H1 (cell line): ENCODE results near the gene SNTG2. TPM values are rescaled to one million over a fixed set of nuclear protein-coding genes. Genes with fewer than 3 reads are reported as not detected.

Experiments
- CTCF ChIA-PET: fragments of 300-600 bp; sonication (Branson Sonifier 250); formaldehyde crosslinking; loops from one replicate; lab custom pipeline; 2021; ENCODE audit not compliant: partially characterized antibody; lab: Charles Lee
- POLR2A ChIA-PET: fragments of 300-600 bp; sonication (Branson Sonifier 250); formaldehyde crosslinking; loops from one replicate; lab custom pipeline; 2021; ENCODE audit warnings: inconsistent platforms; ENCODE audit not compliant: partially characterized antibody; lab: Charles Lee
- DNase-seq, 2 experiments: peaks; one replicate each; pipeline versions ENCODE4 v3.0.0 to v3.0.0-alpha.2; 2010 to 2022; ENCODE audit warnings: low spot score in 2 of 2, low read depth in 1 of 2, mixed read lengths in 1 of 2
- FAIRE-seq: peaks from 2 replicates; lab custom pipeline; 2011; peaks lifted over from hg19 to GRCh38; lab: Jason Lieb, UNC
- H2AFZ ChIP-seq: 2 replicates; pipeline ENCODE4 v1.8.1; 2012; ENCODE audit warnings: low read length, inconsistent platforms
- H2AK5ac ChIP-seq: 2 replicates; pipeline ENCODE4 v1.6.1; 2013; ENCODE audit warnings: low read depth, low read length
- H2BK120ac ChIP-seq: replicated peaks from 2 replicates; pipeline ENCODE3; 2013; ENCODE audit warnings: low read depth, low read length, inconsistent platforms
- H2BK12ac ChIP-seq: 2 replicates; pipeline ENCODE4 v1.6.1; 2013; ENCODE audit warnings: low read depth, low read length
- H2BK15ac ChIP-seq: 2 replicates; pipeline ENCODE4 v1.6.1; 2013; ENCODE audit warnings: low read length
- H2BK20ac ChIP-seq: 2 replicates; pipeline ENCODE4 v1.6.1; 2013; ENCODE audit warnings: low read length
- H2BK5ac ChIP-seq: 2 replicates; pipeline ENCODE4 v1.6.1; 2013; ENCODE audit warnings: low read depth, low read length
- H3K14ac ChIP-seq: 2 replicates; pipeline ENCODE4 v1.6.1; 2013; ENCODE audit warnings: inconsistent platforms; ENCODE audit not compliant: insufficient read length
- H3K18ac ChIP-seq: 2 replicates; pipeline ENCODE4 v1.6.1; 2013; ENCODE audit warnings: low read length; ENCODE audit errors: extremely low read depth
- H3K23ac ChIP-seq: 2 replicates; pipeline ENCODE4 v1.6.1; 2013; ENCODE audit warnings: inconsistent platforms; ENCODE audit not compliant: insufficient read length
- H3K23me2 ChIP-seq: 2 replicates; pipeline ENCODE4 v1.6.1; 2013; ENCODE audit warnings: low read depth, low read length
- H3K27ac ChIP-seq: 2 replicates; pipeline ENCODE4 v1.6.1; 2011; ENCODE audit warnings: low read depth, low read length, inconsistent platforms
- H3K27me3 ChIP-seq, 4 experiments: replicated peaks in 1 of 4; 1 replicate in 1 of 4; 2 replicates in 3 of 4; pipeline versions ENCODE4 v1.6.1 to v1.8.1; 2011 to 2013; ENCODE audit warnings: low read length in 3 of 4, mild to moderate bottlenecking in 3 of 4, inconsistent platforms in 2 of 4, mixed read lengths in 2 of 4, moderate library complexity in 1 of 4; ENCODE audit not compliant: control insufficient read depth in 3 of 4, insufficient read depth in 3 of 4; ENCODE audit errors: extremely low read depth in 1 of 4
- H3K36me3 ChIP-seq, 4 experiments: 2 replicates each; pipeline versions ENCODE4 v1.6.1 to v1.8.1; 2011 to 2013; ENCODE audit warnings: mild to moderate bottlenecking in 4 of 4, low read length in 3 of 4, moderate library complexity in 2 of 4, control low read depth in 1 of 4, inconsistent platforms in 1 of 4; ENCODE audit not compliant: insufficient read depth in 4 of 4, control insufficient read depth in 2 of 4
- H3K4ac ChIP-seq: replicated peaks from 2 replicates; pipeline ENCODE3; 2013; ENCODE audit warnings: low read length, low read depth, mixed read lengths, inconsistent platforms; ENCODE audit not compliant: insufficient read length
- H3K4me1 ChIP-seq, 4 experiments: replicated peaks in 1 of 4; 1 replicate in 1 of 4; 2 replicates in 3 of 4; pipeline versions ENCODE4 v1.6.1 to v1.8.1; 2011 to 2013; ENCODE audit warnings: low read length in 3 of 4, inconsistent platforms in 2 of 4, mixed read lengths in 1 of 4; ENCODE audit not compliant: insufficient read depth in 4 of 4, control insufficient read depth in 3 of 4
- H3K4me2 ChIP-seq, 2 experiments: 2 replicates each; pipeline versions ENCODE4 v1.6.1 to v1.8.1; 2011 to 2013; ENCODE audit warnings: low read depth in 2 of 2, low read length in 2 of 2, control low read depth in 1 of 2, inconsistent platforms in 1 of 2, mild to moderate bottlenecking in 1 of 2; ENCODE audit not compliant: insufficient read depth in 1 of 2
- H3K4me3 ChIP-seq, 4 experiments: fragments of 200-600, 300-600 bp in 1 of 4; sonication (generic), shearing (Covaris generic), sonication (Bioruptor Twin) in 1 of 4; 2 replicates each; pipeline versions ENCODE4 v1.5.1 to v1.8.1; 2011 to 2016; ENCODE audit warnings: low read length in 4 of 4, low read depth in 3 of 4, control low read depth in 2 of 4, inconsistent platforms in 2 of 4, mild to moderate bottlenecking in 2 of 4, mixed read lengths in 1 of 4, moderate library complexity in 1 of 4; ENCODE audit not compliant: insufficient read depth in 2 of 4; ENCODE audit errors: extremely low read depth in 1 of 4
- H3K56ac ChIP-seq: replicated peaks from 2 replicates; pipeline ENCODE3; 2013; ENCODE audit warnings: low read depth, mild to moderate bottlenecking, mixed read lengths, low read length, inconsistent platforms; ENCODE audit not compliant: insufficient read length
- H3K79me1 ChIP-seq: 2 replicates; pipeline ENCODE4 v1.6.1; 2013; ENCODE audit warnings: low read depth, low read length, control low read depth
- H3K79me2 ChIP-seq, 2 experiments: 2 replicates each; pipeline versions ENCODE4 v1.6.1 to v1.8.1; 2012 to 2013; ENCODE audit warnings: low read length in 2 of 2, mild to moderate bottlenecking in 2 of 2, inconsistent platforms in 1 of 2; ENCODE audit not compliant: insufficient read depth in 2 of 2, control insufficient read depth in 1 of 2
- H3K9ac ChIP-seq, 4 experiments: replicated peaks in 1 of 4; 1 replicate in 1 of 4; 2 replicates in 3 of 4; pipeline versions ENCODE4 v1.6.1 to v1.8.1; 2011 to 2013; ENCODE audit warnings: low read depth in 3 of 4, low read length in 3 of 4, control low read depth in 2 of 4, mild to moderate bottlenecking in 2 of 4, moderate library complexity in 2 of 4, inconsistent platforms in 1 of 4; ENCODE audit errors: extremely low read depth in 1 of 4
- H3K9me3 ChIP-seq, 2 experiments: 2 replicates each; pipeline versions ENCODE4 v1.6.1 to v1.8.1; 2012 to 2013; ENCODE audit warnings: mild to moderate bottlenecking in 2 of 2, moderate library complexity in 2 of 2, control low read depth in 1 of 2, inconsistent platforms in 1 of 2, low read depth in 1 of 2, low read length in 1 of 2, mixed read lengths in 1 of 2; ENCODE audit not compliant: insufficient read depth in 2 of 2
- H4K20me1 ChIP-seq, 2 experiments: replicated peaks in 1 of 2; 2 replicates each; pipeline versions ENCODE3 to v1.8.1; 2011 to 2013; ENCODE audit warnings: inconsistent platforms in 2 of 2, low read length in 2 of 2, mild to moderate bottlenecking in 1 of 2; ENCODE audit not compliant: insufficient read depth in 2 of 2, control insufficient read depth in 1 of 2
- H4K5ac ChIP-seq: 2 replicates; pipeline ENCODE4 v1.6.1; 2013; ENCODE audit warnings: low read length, low read depth, mixed read lengths, inconsistent platforms; ENCODE audit not compliant: insufficient read length
- H4K8ac ChIP-seq: 2 replicates; pipeline ENCODE4 v1.8.0; 2013; ENCODE audit warnings: mild to moderate bottlenecking, moderate library complexity, low read length, inconsistent platforms; ENCODE audit not compliant: insufficient read depth; ENCODE audit errors: extremely low read depth
- H4K91ac ChIP-seq: replicated peaks from 2 replicates; pipeline ENCODE3; 2013; ENCODE audit warnings: low read length, mixed read lengths, inconsistent platforms; ENCODE audit not compliant: insufficient read length
- ATF2 ChIP-seq: IDR thresholded peaks from 2 replicates; pipeline ENCODE4 v1.6.1; 2012; ENCODE audit warnings: low read length, inconsistent platforms
- CEBPB ChIP-seq: IDR thresholded peaks from 2 replicates; pipeline ENCODE4 v1.6.1; 2012; ENCODE audit warnings: low read depth, low read length
- EGR1 ChIP-seq: IDR thresholded peaks from 2 replicates; pipeline ENCODE4 v1.6.1; 2011; ENCODE audit warnings: low read depth, low read length, borderline replicate concordance
- KDM5A ChIP-seq: fragments of 200-600 bp; IDR thresholded peaks from 2 replicates; pipeline ENCODE4 v1.7.1; 2012; ENCODE audit warnings: mild to moderate bottlenecking, low read length, inconsistent platforms, mixed read lengths
- RBBP5 ChIP-seq: IDR thresholded peaks from 2 replicates; pipeline ENCODE4 v1.7.1; 2012; ENCODE audit warnings: low read depth, mild to moderate bottlenecking, inconsistent platforms, low read length, moderate library complexity, borderline replicate concordance
- RFX5 ChIP-seq: IDR thresholded peaks from 2 replicates; pipeline ENCODE4 v1.6.1; 2011; ENCODE audit warnings: low read depth, low read length, improper control_type of control experiment, borderline replicate concordance
- SAP30 ChIP-seq: fragments of 300-600 bp; sonication (generic); IDR thresholded peaks from 2 replicates; pipeline ENCODE4 v1.7.1; 2012; ENCODE audit warnings: low read length, moderate library complexity, mild to moderate bottlenecking, inconsistent platforms; ENCODE audit not compliant: insufficient read depth, insufficient replicate concordance
- SP1 ChIP-seq: IDR thresholded peaks from 2 replicates; pipeline ENCODE4 v1.6.1; 2011; ENCODE audit warnings: low read depth, low read length
- SP4 ChIP-seq: IDR thresholded peaks from 2 replicates; pipeline ENCODE4 v1.6.1; 2012; ENCODE audit warnings: low read length, inconsistent platforms
- SUZ12 ChIP-seq: fragments of 200-600 bp; sonication (generic); IDR thresholded peaks from 2 replicates; pipeline ENCODE4 v1.6.1; 2012; ENCODE audit warnings: mild to moderate bottlenecking, inconsistent platforms, low read length, moderate library complexity, mixed read lengths
- TAF7 ChIP-seq: optimal IDR thresholded peaks from 2 replicates; pipeline ENCODE3; 2011; ENCODE audit warnings: low read depth, mild to moderate bottlenecking, inconsistent platforms, low read length, moderate library complexity, borderline replicate concordance
- ZNF274 ChIP-seq: IDR thresholded peaks from 2 replicates; pipeline ENCODE4 v1.7.0; 2012; ENCODE audit warnings: low read length, borderline replicate concordance; ENCODE audit errors: extremely low read depth
- WGBS, 2 experiments: shearing (Covaris generic) in 1 of 2; methylation state at CpG; one replicate each; pipeline versions ENCODE4 v1.1.6 to v1.1.7; 2013 to 2015; ENCODE audit warnings: low lambda C conversion rate in 2 of 2, mixed read lengths in 2 of 2, inconsistent platforms in 1 of 2, low coverage in 1 of 2, missing lambda C conversion rate in 1 of 2; ENCODE audit not compliant: insufficient replicate concordance in 2 of 2, insufficient coverage in 1 of 2, insufficient read length in 1 of 2; ENCODE audit errors: extremely low coverage in 1 of 2, missing lambda C conversion rate in 1 of 2; 5-methylcytosine and 5-hydroxymethylcytosine counted together
- polyA plus RNA-seq, 7 experiments: library from polyadenylated mRNA; depleted of rRNA in 3 of 7; stranded (reverse) in 5 of 7; unstranded in 2 of 7; fragments of >200 nt in 5 of 7; fragments of 200-250 nt in 2 of 7; gene quantifications; 1 replicate in 5 of 7; 2 replicates in 1 of 7; 4 replicates in 1 of 7; pipeline versions ENCODE4 v1.2.1 to v1.2.3, GENCODE V29; 2011 to 2013; ENCODE audit warnings: missing spikeins in 2 of 7, mixed read lengths in 2 of 7
- total RNA-seq: library from RNA; stranded (reverse); fragmentation: NEBNext Ultra II Directional; extraction: Animal tissue kit (Norgen Biotek cat#: 25700); gene quantifications from 2 replicates; pipeline ENCODE4 v1.2.1, GENCODE V29; 2021

Gene SNTG2
- total and polyA plus RNA-seq, 2 of the 8 experiments (the other 6 are each of a cell fraction or from before 2014, with no cell fraction given) = 6.6 to 18.1 TPM

GRCh38 chr2:1278125-1278524 is 327.5 kb downstream of the SNTG2 start:
- WGBS, 2 experiments = 96% methylated on average over 4 of the region's 4 CpGs; no CpG with 5 or more reads in 1 of the 2 experiments
- FAIRE-seq = no peak
- no peak overlapping the region for H4K91ac ChIP-seq
- H2BK15ac ChIP-seq = no peak overlapping the region
- H3K36me3 ChIP-seq = no peaks in the 10 kb centered on the region; a peak in 2 of 8 replicates
- no peak overlapping the region for H3K4me2 ChIP-seq
- H3K4me3 ChIP-seq = no peak overlapping the region
- POLR2A ChIA-PET = no interaction called here
- H3K4ac ChIP-seq = no peak overlapping the region
- H3K4me1 ChIP-seq = no peaks in the 10 kb centered on the region
- no peaks in the 10 kb centered on the region for H3K27me3 ChIP-seq
- TF ChIP-seq SP4 (no peak), KDM5A (no peak), SAP30 (no peak), RBBP5 (no peak), TAF7 (no peak), CEBPB (no peak), SUZ12 (no peak), ZNF274 (no peak), RFX5 (no peak), ATF2 (no peak), SP1 (no peak), EGR1 (no peak)
- TF ChIP-seq, all 59 proteins: peak for 0
- Histone ChIP-seq H2BK20ac (no peak overlapping the region), H2BK120ac (no peak overlapping the region), H3K23me2 (peaks cover 5% of the 10 kb centered on the region; the same call in 1 of the 2 replicates), H2BK12ac (no peak overlapping the region), H3K14ac (no peak overlapping the region), H4K20me1 (peaks cover 0 to 4% of the 10 kb centered on the region in 2 experiments), H2BK5ac (no peak overlapping the region), H3K9ac (no peak overlapping the region), H3K18ac (no peak overlapping the region), H3K9me3 (peaks cover 8 to 9% of the 10 kb centered on the region in 2 experiments; a peak in 3 of 4 replicates), H3K56ac (no peak overlapping the region), H4K8ac (no peak overlapping the region), H3K79me1 (peaks cover 4% of the 10 kb centered on the region; the same call in 1 of the 2 replicates), H4K5ac (no peak overlapping the region), H2AFZ (no peak overlapping the region), H3K23ac (no peak overlapping the region), H3K79me2 (no peaks in the 10 kb centered on the region), H3K27ac (no peak overlapping the region), H2AK5ac (no peak overlapping the region)
- DNase-seq = no peak
- CTCF ChIA-PET = no interaction called here
